ENCODE data around the gene SFPQ. TPM values are rescaled to one million over a fixed set of nuclear protein-coding genes. Genes with fewer than 3 reads are reported as not detected.

SFPQ gene
- total RNA-seq, 4 donors from 2014 or later: 182 to 432 (median 259) TPM

- ATAC-seq (ENCODE audit: low FRiP score): peak; percentile 55
- no peak for TF ChIP-seq CTCF (IDR thresholded peaks at IDR 0.05)
- DNase-seq (ENCODE audit: low spot score): peak; percentile 73
Observed at GRCh38 chr1:35192056-35192852, 691 bp downstream of the SFPQ start.

DNA sequence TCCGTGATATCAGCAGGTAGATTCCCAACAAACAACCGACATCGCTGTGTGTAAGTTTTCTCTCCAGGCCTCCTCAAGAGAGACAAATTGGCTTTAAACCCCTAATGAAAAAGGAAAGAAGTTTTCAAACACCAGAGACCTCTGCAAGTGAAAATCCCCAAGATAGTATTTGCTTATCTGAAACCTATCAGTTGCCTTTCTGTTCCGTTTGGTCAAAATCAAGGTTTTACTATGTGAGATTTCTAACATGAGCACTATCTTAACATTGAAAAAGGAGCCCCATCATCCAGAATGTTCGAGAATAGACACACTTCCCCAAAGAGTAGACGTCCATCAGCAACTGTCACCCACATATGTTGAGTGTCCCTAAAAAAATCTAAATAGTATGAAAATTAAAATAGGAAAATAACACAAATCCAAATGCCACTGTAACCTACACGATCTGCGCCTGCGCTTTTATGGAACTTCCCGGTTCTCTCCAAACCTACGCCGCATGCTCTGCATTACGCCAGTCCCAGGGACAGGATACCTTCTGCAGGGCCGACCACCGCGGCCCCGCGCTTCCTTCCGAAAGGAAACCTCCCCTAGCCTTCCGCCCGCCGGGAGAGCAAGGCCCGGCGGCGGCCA lies 1.4 kb downstream of the SFPQ start:
- no peak for ATAC-seq (ENCODE audit: low FRiP score)
- no peak for TF ChIP-seq CTCF (IDR thresholded peaks at IDR 0.05)
- no peak for DNase-seq (ENCODE audit: low spot score)

GRCh38 chr1:35190784-35191183 lies 2.2 kb downstream of the SFPQ start:
- TF ChIP-seq CTCF (IDR thresholded peaks at IDR 0.05): no peak
- no peak for DNase-seq (ENCODE audit: low spot score)
- no peak for ATAC-seq (ENCODE audit: low FRiP score)

- no peak for TF ChIP-seq CTCF (IDR thresholded peaks at IDR 0.05)
- no peak for DNase-seq (ENCODE audit: low spot score)
Observed at GRCh38 chr1:35188578-35189392, 4.2 kb downstream of the SFPQ start.

GRCh38 chr1:35187816-35188342 lies 5.1 kb downstream of the SFPQ start:
- DNase-seq (ENCODE audit: low spot score) (no peak), ATAC-seq (ENCODE audit: low FRiP score) (no peak)
- TF ChIP-seq CTCF (IDR thresholded peaks at IDR 0.05): no peak

More at GRCh38 chr1:35188578-35189392, 4.2 kb downstream of the SFPQ start:
- ATAC-seq (ENCODE audit: low FRiP score): no peak

- ATAC-seq (ENCODE audit: low FRiP score) (no peak), DNase-seq (ENCODE audit: low spot score) (no peak)
- TF ChIP-seq CTCF (IDR thresholded peaks at IDR 0.05): no peak
Observed at GRCh38 chr1:35186239-35186638, 6.7 kb downstream of the SFPQ start.
